GM12892 (cell line): ENCODE measurements around the gene PNPLA1.

ENCODE experiments used
- POLR2A ChIP-seq: IDR thresholded peaks from 2 replicates; pipeline ENCODE4 v1.6.1; 2011; ENCODE audit warnings: low read depth, low read length, control low read depth
- POLR2AphosphoS5 ChIP-seq: IDR thresholded peaks from 2 replicates; pipeline ENCODE4 v1.6.1; 2011; ENCODE audit warnings: low read depth, low read length, control low read depth
- TAF1 ChIP-seq: IDR thresholded peaks from 2 replicates; pipeline ENCODE4 v1.6.1; 2011; ENCODE audit warnings: low read depth, mild to moderate bottlenecking, control low read depth, low read length, borderline replicate concordance

GRCh38 chr6:36331381-36331780 is 61.5 kb downstream of the PNPLA1 start:
- TF ChIP-seq POLR2AphosphoS5 (no peak), POLR2A (no peak), TAF1 (no peak)
